ENCODE measurements around the gene RBM33.

- TF ChIP-seq NR2C2 (CRISPR knock-in tag; IDR thresholded peaks at IDR 0.05) (no peak), ZNF219 (CRISPR knock-in tag; IDR thresholded peaks at IDR 0.05; ENCODE audit: borderline replicate concordance) (no peak), CTCF (IDR thresholded peaks at IDR 0.05) (no peak), SP1 (CRISPR knock-in tag; conservative IDR thresholded peaks at IDR 0.05) (no peak), ZNF138 (CRISPR knock-in tag; conservative IDR thresholded peaks at IDR 0.05) (no peak), NR1H2 (CRISPR knock-in tag; IDR thresholded peaks at IDR 0.05) (no peak), ZNF263 (CRISPR knock-in tag; IDR thresholded peaks at IDR 0.05; ENCODE audit: low read depth) (no peak)
- TF ChIP-seq, protein P1, sequence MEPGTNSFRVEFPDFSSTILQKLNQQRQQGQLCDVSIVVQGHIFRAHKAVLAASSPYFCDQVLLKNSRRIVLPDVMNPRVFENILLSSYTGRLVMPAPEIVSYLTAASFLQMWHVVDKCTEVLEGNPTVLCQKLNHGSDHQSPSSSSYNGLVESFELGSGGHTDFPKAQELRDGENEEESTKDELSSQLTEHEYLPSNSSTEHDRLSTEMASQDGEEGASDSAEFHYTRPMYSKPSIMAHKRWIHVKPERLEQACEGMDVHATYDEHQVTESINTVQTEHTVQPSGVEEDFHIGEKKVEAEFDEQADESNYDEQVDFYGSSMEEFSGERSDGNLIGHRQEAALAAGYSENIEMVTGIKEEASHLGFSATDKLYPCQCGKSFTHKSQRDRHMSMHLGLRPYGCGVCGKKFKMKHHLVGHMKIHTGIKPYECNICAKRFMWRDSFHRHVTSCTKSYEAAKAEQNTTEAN (CRISPR knock-in tag; IDR thresholded peaks at IDR 0.05), result no peak
- TF ChIP-seq, protein P2, sequence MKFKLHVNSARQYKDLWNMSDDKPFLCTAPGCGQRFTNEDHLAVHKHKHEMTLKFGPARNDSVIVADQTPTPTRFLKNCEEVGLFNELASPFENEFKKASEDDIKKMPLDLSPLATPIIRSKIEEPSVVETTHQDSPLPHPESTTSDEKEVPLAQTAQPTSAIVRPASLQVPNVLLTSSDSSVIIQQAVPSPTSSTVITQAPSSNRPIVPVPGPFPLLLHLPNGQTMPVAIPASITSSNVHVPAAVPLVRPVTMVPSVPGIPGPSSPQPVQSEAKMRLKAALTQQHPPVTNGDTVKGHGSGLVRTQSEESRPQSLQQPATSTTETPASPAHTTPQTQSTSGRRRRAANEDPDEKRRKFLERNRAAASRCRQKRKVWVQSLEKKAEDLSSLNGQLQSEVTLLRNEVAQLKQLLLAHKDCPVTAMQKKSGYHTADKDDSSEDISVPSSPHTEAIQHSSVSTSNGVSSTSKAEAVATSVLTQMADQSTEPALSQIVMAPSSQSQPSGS (CRISPR knock-in tag; IDR thresholded peaks at IDR 0.05; ENCODE audit: borderline replicate concordance, low read depth), result no peak
- TF ChIP-seq, protein P3, sequence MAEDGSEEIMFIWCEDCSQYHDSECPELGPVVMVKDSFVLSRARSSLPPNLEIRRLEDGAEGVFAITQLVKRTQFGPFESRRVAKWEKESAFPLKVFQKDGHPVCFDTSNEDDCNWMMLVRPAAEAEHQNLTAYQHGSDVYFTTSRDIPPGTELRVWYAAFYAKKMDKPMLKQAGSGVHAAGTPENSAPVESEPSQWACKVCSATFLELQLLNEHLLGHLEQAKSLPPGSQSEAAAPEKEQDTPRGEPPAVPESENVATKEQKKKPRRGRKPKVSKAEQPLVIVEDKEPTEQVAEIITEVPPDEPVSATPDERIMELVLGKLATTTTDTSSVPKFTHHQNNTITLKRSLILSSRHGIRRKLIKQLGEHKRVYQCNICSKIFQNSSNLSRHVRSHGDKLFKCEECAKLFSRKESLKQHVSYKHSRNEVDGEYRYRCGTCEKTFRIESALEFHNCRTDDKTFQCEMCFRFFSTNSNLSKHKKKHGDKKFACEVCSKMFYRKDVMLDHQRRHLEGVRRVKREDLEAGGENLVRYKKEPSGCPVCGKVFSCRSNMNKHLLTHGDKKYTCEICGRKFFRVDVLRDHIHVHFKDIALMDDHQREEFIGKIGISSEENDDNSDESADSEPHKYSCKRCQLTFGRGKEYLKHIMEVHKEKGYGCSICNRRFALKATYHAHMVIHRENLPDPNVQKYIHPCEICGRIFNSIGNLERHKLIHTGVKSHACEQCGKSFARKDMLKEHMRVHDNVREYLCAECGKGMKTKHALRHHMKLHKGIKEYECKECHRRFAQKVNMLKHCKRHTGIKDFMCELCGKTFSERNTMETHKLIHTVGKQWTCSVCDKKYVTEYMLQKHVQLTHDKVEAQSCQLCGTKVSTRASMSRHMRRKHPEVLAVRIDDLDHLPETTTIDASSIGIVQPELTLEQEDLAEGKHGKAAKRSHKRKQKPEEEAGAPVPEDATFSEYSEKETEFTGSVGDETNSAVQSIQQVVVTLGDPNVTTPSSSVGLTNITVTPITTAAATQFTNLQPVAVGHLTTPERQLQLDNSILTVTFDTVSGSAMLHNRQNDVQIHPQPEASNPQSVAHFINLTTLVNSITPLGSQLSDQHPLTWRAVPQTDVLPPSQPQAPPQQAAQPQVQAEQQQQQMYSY (CRISPR knock-in tag; IDR thresholded peaks at IDR 0.05), result no peak
Observed at GRCh38 chr7:155758348-155758747, 113.9 kb downstream of the RBM33 start.

Data from WTC11 (cell line).